PC-9 (cell line): ENCODE measurements around the gene SRGAP1. TPM values are rescaled to one million over a fixed set of nuclear protein-coding genes. Genes with fewer than 3 reads are reported as not detected.

Experiments
- BruUV-seq: library from RNA; stranded (reverse); fragments of 400-500 nt; replicated peaks from 2 replicates; lab custom pipeline; 2021; lab: Mats Ljungman, UMichigan
- CTCF ChIA-PET: fragments of 300-600 bp; sonication (Branson Sonifier 250); formaldehyde crosslinking; loops from one replicate; lab custom pipeline; 2022; ENCODE audit warnings: antibody characterized with exemption; lab: Charles Lee
- POLR2A ChIA-PET: fragments of 300-600 bp; sonication (Branson Sonifier 250); formaldehyde crosslinking; loops from one replicate; lab custom pipeline; 2022; ENCODE audit warnings: antibody characterized with exemption; ENCODE audit not compliant: unreplicated experiment; lab: Charles Lee
- DNase-seq, 2 experiments: peaks; one replicate each; pipeline versions ENCODE4 v3.0.0 to v3.0.0-alpha.2; 2015 to 2022; ENCODE audit warnings: mixed read lengths in 1 of 2
- H2AFZ ChIP-seq: fragments of 200-600 bp; sonication (generic); 2 replicates; pipeline ENCODE4 v1.8.1; 2017; ENCODE audit warnings: antibody characterized with exemption
- H3F3A ChIP-seq: fragments of 200-600 bp; sonication (generic); 2 replicates; pipeline ENCODE4 v1.8.1; 2017; ENCODE audit warnings: antibody characterized with exemption, mild to moderate bottlenecking, low read depth; ENCODE audit not compliant: insufficient read depth
- H3K27ac ChIP-seq: fragments of 200-600 bp; sonication (generic); 2 replicates; pipeline ENCODE4 v1.6.1; 2016; ENCODE audit warnings: mixed run types
- H3K27me3 ChIP-seq: fragments of 200-600 bp; sonication (generic); 2 replicates; pipeline ENCODE4 v1.6.1; 2016; ENCODE audit warnings: low read depth, mixed run types; ENCODE audit not compliant: insufficient read depth
- H3K36me3 ChIP-seq: fragments of 200-600 bp; sonication (generic); 2 replicates; pipeline ENCODE4 v1.6.1; 2016; ENCODE audit warnings: low read depth, mixed run types
- H3K4me1 ChIP-seq: fragments of 200-600 bp; sonication (generic); replicated peaks from 2 replicates; pipeline ENCODE4 v1.6.1; 2016; ENCODE audit warnings: mixed run types; ENCODE audit not compliant: insufficient read depth
- H3K4me2 ChIP-seq: fragments of 200-600 bp; sonication (generic); 2 replicates; pipeline ENCODE4 v1.6.1; 2017; ENCODE audit warnings: mixed run types
- H3K4me3 ChIP-seq: fragments of 200-600 bp; sonication (generic); 2 replicates; pipeline ENCODE4 v1.6.1; 2016; ENCODE audit warnings: mixed run types
- H3K79me2 ChIP-seq: fragments of 200-600 bp; sonication (generic); 2 replicates; pipeline ENCODE4 v1.6.1; 2017; ENCODE audit warnings: low read depth, mixed run types
- H3K9me2 ChIP-seq: fragments of 200-600 bp; sonication (generic); 2 replicates; pipeline ENCODE4 v1.8.1; 2017; ENCODE audit warnings: mild to moderate bottlenecking; ENCODE audit not compliant: insufficient read depth
- H3K9me3 ChIP-seq: fragments of 200-600 bp; sonication (generic); 2 replicates; pipeline ENCODE4 v1.8.1; 2016; ENCODE audit warnings: low read depth; ENCODE audit not compliant: insufficient read depth
- H4K20me1 ChIP-seq: fragments of 200-600 bp; sonication (generic); 2 replicates; pipeline ENCODE4 v1.8.1; 2017; ENCODE audit not compliant: insufficient read depth
- CTCF ChIP-seq: fragments of 200-600 bp; sonication (generic); conservative IDR thresholded peaks from 2 replicates; pipeline ENCODE4 v1.6.1; 2017; ENCODE audit warnings: mixed run types, antibody characterized with exemption, mild to moderate bottlenecking, moderate library complexity
- EZH2 ChIP-seq: fragments of 200-600 bp; sonication (generic); IDR thresholded peaks from 2 replicates; pipeline ENCODE4 v1.8.0; 2017; ENCODE audit warnings: antibody characterized with exemption, low read depth
- intact Hi-C: fragments of 100-400 bp; cut with micrococcal nuclease; formaldehyde crosslinking; loops from one replicate; pipeline ENCODE4 v1.10.0; 2022; ENCODE audit not compliant: unreplicated experiment
- total RNA-seq: library from RNA; stranded (reverse); gene quantifications from 2 replicates; pipeline ENCODE4 v1.2.3, GENCODE V29; 2021

Gene SRGAP1
- total RNA-seq, 1 experiment from 2014 or later = 24.5 TPM

- H3K4me2 ChIP-seq = no peak overlapping the region
- no peak overlapping the region for H3K4me3 ChIP-seq
- intact Hi-C loops = no loop called here
- H2AFZ ChIP-seq = no peak overlapping the region
- H3F3A ChIP-seq = peaks cover 14% of the 10 kb centered on the region
- no peaks in the 10 kb centered on the region for H3K9me3 ChIP-seq
- H3K27ac ChIP-seq = no peak overlapping the region
- peaks cover 44% of the 10 kb centered on the region for H3K36me3 ChIP-seq
- H3K4me1 ChIP-seq = no peaks in the 10 kb centered on the region
- BruUV-seq = no TSS peak
- POLR2A ChIA-PET = no interaction called here
- 0 out of 2 replicates have a peak, but pooled peaks cover under 1% of the 10 kb centered on the region for H3K9me2 ChIP-seq
- no peak for TF ChIP-seq CTCF
- no peak for TF ChIP-seq EZH2
- no peaks in the 10 kb centered on the region for H3K79me2 ChIP-seq
- no peaks in the 10 kb centered on the region for H3K27me3 ChIP-seq
- no peaks in the 10 kb centered on the region for H4K20me1 ChIP-seq
- CTCF ChIA-PET = no interaction called here
- no peak for DNase-seq
Observed at GRCh38 chr12:64065881-64066451, 221.5 kb downstream of the SRGAP1 start.

- Histone ChIP-seq H3K4me1 (no peaks in the 10 kb centered on the region), H3K4me3 (no peak overlapping the region), H4K20me1 (no peaks in the 10 kb centered on the region), H3K27me3 (no peaks in the 10 kb centered on the region), H3K9me2 (no peaks in the 10 kb centered on the region), H2AFZ (no peak overlapping the region), H3F3A (peaks cover 14% of the 10 kb centered on the region), H3K27ac (no peak overlapping the region), H3K4me2 (no peak overlapping the region), H3K36me3 (peaks cover 42% of the 10 kb centered on the region), H3K79me2 (no peaks in the 10 kb centered on the region), H3K9me3 (no peaks in the 10 kb centered on the region)
- POLR2A ChIA-PET = no interaction called here
- CTCF ChIA-PET = interaction anchor here (0.5 kb wide), 1 partner anchor 88 kb away, joined by 3 read pairs; no protein-coding TSS in a partner anchor
- BruUV-seq = no TSS peak
- DNase-seq = no peak
- TF ChIP-seq EZH2 (no peak), CTCF (no peak)
- intact Hi-C loops = no loop called here
Observed at GRCh38 chr12:64066776-64067175, 222.3 kb downstream of the SRGAP1 start.

GRCh38 chr12:64070454-64070853 lies 226.0 kb downstream of the SRGAP1 start:
- Histone ChIP-seq H3K27ac (no peak overlapping the region), H3K9me2 (no peaks in the 10 kb centered on the region), H3K4me1 (no peaks in the 10 kb centered on the region), H3K4me2 (no peak overlapping the region), H3F3A (0 out of 2 replicates have a peak, but pooled peaks cover 3% of the 10 kb centered on the region), H3K4me3 (no peak overlapping the region), H4K20me1 (no peaks in the 10 kb centered on the region), H3K36me3 (peaks cover 36% of the 10 kb centered on the region), H3K79me2 (no peaks in the 10 kb centered on the region), H3K9me3 (no peaks in the 10 kb centered on the region), H2AFZ (no peak overlapping the region), H3K27me3 (no peaks in the 10 kb centered on the region)
- CTCF ChIA-PET = no interaction called here
- POLR2A ChIA-PET = no interaction called here
- BruUV-seq = no TSS peak
- TF ChIP-seq CTCF = no peak
- TF ChIP-seq EZH2 = no peak
- intact Hi-C loops = no loop called here
- DNase-seq = no peak
